ENCODE results near the gene CNOT10.

CNOT10 gene

GRCh38 chr3:32819551-32820348 lies 134.8 kb downstream of the CNOT10 start:
- no peak for DNase-seq

GRCh38 chr3:32820430-32820829 lies 135.4 kb downstream of the CNOT10 start:
- DNase-seq: no peak

GRCh38 chr3:32820971-32821685 lies 136.1 kb downstream of the CNOT10 start:
- no peak for DNase-seq

- no peak for DNase-seq
Observed at GRCh38 chr3:32821686-32822296, 136.8 kb downstream of the CNOT10 start.

- no peak for DNase-seq
Observed at GRCh38 chr3:32822609-32823498, 137.9 kb downstream of the CNOT10 start.

Data from NCI-H510A treated with DMSO at 0.1 percent for 48 hours (cell line).